Hippocampal formation (tissue), 2 donors: ENCODE results near the gene FAM193A.
"Not testable (repeated sequence)": the region's sequence is repeated elsewhere in the genome, so short reads cannot be mapped to it uniquely, and the experiment has no call there.

Experiments used
- DNase-seq, 2 donors: peaks; one replicate each; lab custom pipeline; 2025; lab: John Stamatoyannopoulos, UW

FAM193A gene

GRCh38 chr4:2694691-2695090 lies 158.2 kb downstream of the FAM193A start:
- no peak for DNase-seq

- DNase-seq: no peak
Observed at GRCh38 chr4:2695346-2696060, 159.1 kb downstream of the FAM193A start.

- no peak for DNase-seq
Observed at GRCh38 chr4:2696423-2696822, 160.0 kb downstream of the FAM193A start.

GRCh38 chr4:2697995-2698414 lies 161.6 kb downstream of the FAM193A start:
- no peak for DNase-seq

- no peak for DNase-seq
Observed at GRCh38 chr4:2698504-2698903, 162.1 kb downstream of the FAM193A start.

- DNase-seq: no peak
Observed at GRCh38 chr4:2698951-2699505, 162.6 kb downstream of the FAM193A start.

GRCh38 chr4:2699534-2699933 lies 163.1 kb downstream of the FAM193A start:
- DNase-seq: no peak

- no peak for DNase-seq
Observed at GRCh38 chr4:2700031-2700430, 163.6 kb downstream of the FAM193A start.

- DNase-seq: no peak
Observed at GRCh38 chr4:2702361-2702760, 165.9 kb downstream of the FAM193A start.

- DNase-seq: no peak
Observed at GRCh38 chr4:2702770-2703169, 166.3 kb downstream of the FAM193A start.

GRCh38 chr4:2712261-2712842 lies 175.9 kb downstream of the FAM193A start:
- no peak for DNase-seq

- DNase-seq: no peak
Observed at GRCh38 chr4:2713337-2713736, 176.9 kb downstream of the FAM193A start.

GRCh38 chr4:2714061-2714770 lies 177.8 kb downstream of the FAM193A start:
- DNase-seq: no peak

GRCh38 chr4:2714918-2715317 lies 178.5 kb downstream of the FAM193A start:
- no peak for DNase-seq

GRCh38 chr4:2715426-2715825 lies 179.0 kb downstream of the FAM193A start:
- no peak for DNase-seq

GRCh38 chr4:2716236-2716635 lies 179.8 kb downstream of the FAM193A start:
- no peak for DNase-seq

- no peak for DNase-seq
Observed at GRCh38 chr4:2721586-2721985, 185.1 kb downstream of the FAM193A start.

GRCh38 chr4:2722033-2722432 lies 185.6 kb downstream of the FAM193A start:
- no peak for DNase-seq

- no peak for DNase-seq
Observed at GRCh38 chr4:2723751-2724150, 187.3 kb downstream of the FAM193A start.

GRCh38 chr4:2725380-2725779 lies 188.9 kb downstream of the FAM193A start:
- DNase-seq: no peak

GRCh38 chr4:2726881-2727280 lies 190.4 kb downstream of the FAM193A start:
- DNase-seq: not testable (repeated sequence)

GRCh38 chr4:2728221-2728620 lies 191.8 kb downstream of the FAM193A start:
- no peak for DNase-seq
